H1 (cell line): ENCODE results near the gene ISOC2. TPM values are rescaled to one million over a fixed set of nuclear protein-coding genes. Genes with fewer than 3 reads are reported as not detected.

Experiments
- CTCF ChIA-PET: fragments of 300-600 bp; sonication (Branson Sonifier 250); formaldehyde crosslinking; loops from one replicate; lab custom pipeline; 2021; ENCODE audit not compliant: partially characterized antibody; lab: Charles Lee
- POLR2A ChIA-PET: fragments of 300-600 bp; sonication (Branson Sonifier 250); formaldehyde crosslinking; loops from one replicate; lab custom pipeline; 2021; ENCODE audit warnings: inconsistent platforms; ENCODE audit not compliant: partially characterized antibody; lab: Charles Lee
- DNase-seq, 2 experiments: peaks; one replicate each; pipeline versions ENCODE4 v3.0.0 to v3.0.0-alpha.2; 2010 to 2022; ENCODE audit warnings: low spot score in 2 of 2, low read depth in 1 of 2, mixed read lengths in 1 of 2
- FAIRE-seq: peaks from 2 replicates; lab custom pipeline; 2011; peaks lifted over from hg19 to GRCh38; lab: Jason Lieb, UNC
- H2AFZ ChIP-seq: 2 replicates; pipeline ENCODE4 v1.8.1; 2012; ENCODE audit warnings: low read length, inconsistent platforms
- H2AK5ac ChIP-seq: 2 replicates; pipeline ENCODE4 v1.6.1; 2013; ENCODE audit warnings: low read depth, low read length
- H2BK120ac ChIP-seq: replicated peaks from 2 replicates; pipeline ENCODE3; 2013; ENCODE audit warnings: low read depth, low read length, inconsistent platforms
- H2BK12ac ChIP-seq: 2 replicates; pipeline ENCODE4 v1.6.1; 2013; ENCODE audit warnings: low read depth, low read length
- H2BK15ac ChIP-seq: 2 replicates; pipeline ENCODE4 v1.6.1; 2013; ENCODE audit warnings: low read length
- H2BK20ac ChIP-seq: 2 replicates; pipeline ENCODE4 v1.6.1; 2013; ENCODE audit warnings: low read length
- H2BK5ac ChIP-seq: 2 replicates; pipeline ENCODE4 v1.6.1; 2013; ENCODE audit warnings: low read depth, low read length
- H3K14ac ChIP-seq: 2 replicates; pipeline ENCODE4 v1.6.1; 2013; ENCODE audit warnings: inconsistent platforms; ENCODE audit not compliant: insufficient read length
- H3K18ac ChIP-seq: 2 replicates; pipeline ENCODE4 v1.6.1; 2013; ENCODE audit warnings: low read length; ENCODE audit errors: extremely low read depth
- H3K23ac ChIP-seq: 2 replicates; pipeline ENCODE4 v1.6.1; 2013; ENCODE audit warnings: inconsistent platforms; ENCODE audit not compliant: insufficient read length
- H3K23me2 ChIP-seq: 2 replicates; pipeline ENCODE4 v1.6.1; 2013; ENCODE audit warnings: low read depth, low read length
- H3K27ac ChIP-seq: 2 replicates; pipeline ENCODE4 v1.6.1; 2011; ENCODE audit warnings: low read depth, low read length, inconsistent platforms
- H3K27me3 ChIP-seq, 4 experiments: replicated peaks in 1 of 4; 1 replicate in 1 of 4; 2 replicates in 3 of 4; pipeline versions ENCODE4 v1.6.1 to v1.8.1; 2011 to 2013; ENCODE audit warnings: low read length in 3 of 4, mild to moderate bottlenecking in 3 of 4, inconsistent platforms in 2 of 4, mixed read lengths in 2 of 4, moderate library complexity in 1 of 4; ENCODE audit not compliant: control insufficient read depth in 3 of 4, insufficient read depth in 3 of 4; ENCODE audit errors: extremely low read depth in 1 of 4
- H3K36me3 ChIP-seq, 4 experiments: 2 replicates each; pipeline versions ENCODE4 v1.6.1 to v1.8.1; 2011 to 2013; ENCODE audit warnings: mild to moderate bottlenecking in 4 of 4, low read length in 3 of 4, moderate library complexity in 2 of 4, control low read depth in 1 of 4, inconsistent platforms in 1 of 4; ENCODE audit not compliant: insufficient read depth in 4 of 4, control insufficient read depth in 2 of 4
- H3K4ac ChIP-seq: replicated peaks from 2 replicates; pipeline ENCODE3; 2013; ENCODE audit warnings: low read length, low read depth, mixed read lengths, inconsistent platforms; ENCODE audit not compliant: insufficient read length
- H3K4me1 ChIP-seq, 4 experiments: replicated peaks in 1 of 4; 1 replicate in 1 of 4; 2 replicates in 3 of 4; pipeline versions ENCODE4 v1.6.1 to v1.8.1; 2011 to 2013; ENCODE audit warnings: low read length in 3 of 4, inconsistent platforms in 2 of 4, mixed read lengths in 1 of 4; ENCODE audit not compliant: insufficient read depth in 4 of 4, control insufficient read depth in 3 of 4
- H3K4me2 ChIP-seq, 2 experiments: 2 replicates each; pipeline versions ENCODE4 v1.6.1 to v1.8.1; 2011 to 2013; ENCODE audit warnings: low read depth in 2 of 2, low read length in 2 of 2, control low read depth in 1 of 2, inconsistent platforms in 1 of 2, mild to moderate bottlenecking in 1 of 2; ENCODE audit not compliant: insufficient read depth in 1 of 2
- H3K4me3 ChIP-seq, 4 experiments: fragments of 200-600, 300-600 bp in 1 of 4; sonication (generic), shearing (Covaris generic), sonication (Bioruptor Twin) in 1 of 4; 2 replicates each; pipeline versions ENCODE4 v1.5.1 to v1.8.1; 2011 to 2016; ENCODE audit warnings: low read length in 4 of 4, low read depth in 3 of 4, control low read depth in 2 of 4, inconsistent platforms in 2 of 4, mild to moderate bottlenecking in 2 of 4, mixed read lengths in 1 of 4, moderate library complexity in 1 of 4; ENCODE audit not compliant: insufficient read depth in 2 of 4; ENCODE audit errors: extremely low read depth in 1 of 4
- H3K56ac ChIP-seq: replicated peaks from 2 replicates; pipeline ENCODE3; 2013; ENCODE audit warnings: low read depth, mild to moderate bottlenecking, mixed read lengths, low read length, inconsistent platforms; ENCODE audit not compliant: insufficient read length
- H3K79me1 ChIP-seq: 2 replicates; pipeline ENCODE4 v1.6.1; 2013; ENCODE audit warnings: low read depth, low read length, control low read depth
- H3K79me2 ChIP-seq, 2 experiments: 2 replicates each; pipeline versions ENCODE4 v1.6.1 to v1.8.1; 2012 to 2013; ENCODE audit warnings: low read length in 2 of 2, mild to moderate bottlenecking in 2 of 2, inconsistent platforms in 1 of 2; ENCODE audit not compliant: insufficient read depth in 2 of 2, control insufficient read depth in 1 of 2
- H3K9ac ChIP-seq, 4 experiments: replicated peaks in 1 of 4; 1 replicate in 1 of 4; 2 replicates in 3 of 4; pipeline versions ENCODE4 v1.6.1 to v1.8.1; 2011 to 2013; ENCODE audit warnings: low read depth in 3 of 4, low read length in 3 of 4, control low read depth in 2 of 4, mild to moderate bottlenecking in 2 of 4, moderate library complexity in 2 of 4, inconsistent platforms in 1 of 4; ENCODE audit errors: extremely low read depth in 1 of 4
- H3K9me3 ChIP-seq, 2 experiments: 2 replicates each; pipeline versions ENCODE4 v1.6.1 to v1.8.1; 2012 to 2013; ENCODE audit warnings: mild to moderate bottlenecking in 2 of 2, moderate library complexity in 2 of 2, control low read depth in 1 of 2, inconsistent platforms in 1 of 2, low read depth in 1 of 2, low read length in 1 of 2, mixed read lengths in 1 of 2; ENCODE audit not compliant: insufficient read depth in 2 of 2
- H4K20me1 ChIP-seq, 2 experiments: replicated peaks in 1 of 2; 2 replicates each; pipeline versions ENCODE3 to v1.8.1; 2011 to 2013; ENCODE audit warnings: inconsistent platforms in 2 of 2, low read length in 2 of 2, mild to moderate bottlenecking in 1 of 2; ENCODE audit not compliant: insufficient read depth in 2 of 2, control insufficient read depth in 1 of 2
- H4K5ac ChIP-seq: 2 replicates; pipeline ENCODE4 v1.6.1; 2013; ENCODE audit warnings: low read length, low read depth, mixed read lengths, inconsistent platforms; ENCODE audit not compliant: insufficient read length
- H4K8ac ChIP-seq: 2 replicates; pipeline ENCODE4 v1.8.0; 2013; ENCODE audit warnings: mild to moderate bottlenecking, moderate library complexity, low read length, inconsistent platforms; ENCODE audit not compliant: insufficient read depth; ENCODE audit errors: extremely low read depth
- H4K91ac ChIP-seq: replicated peaks from 2 replicates; pipeline ENCODE3; 2013; ENCODE audit warnings: low read length, mixed read lengths, inconsistent platforms; ENCODE audit not compliant: insufficient read length
- CHD2 ChIP-seq: IDR thresholded peaks from 2 replicates; pipeline ENCODE4 v1.6.1; 2012; ENCODE audit warnings: low read length, improper control_type of control experiment
- GTF2F1 ChIP-seq: IDR thresholded peaks from 2 replicates; pipeline ENCODE4 v1.6.1; 2012; ENCODE audit warnings: low read depth, low read length, improper control_type of control experiment, borderline replicate concordance
- JUN ChIP-seq: IDR thresholded peaks from 2 replicates; pipeline ENCODE4 v1.6.1; 2011; ENCODE audit warnings: low read depth, mild to moderate bottlenecking, improper control_type of control experiment, low read length
- RNF2 ChIP-seq: fragments of 200-900, 300-1000 bp; sonication (generic); IDR thresholded peaks from 2 replicates; pipeline ENCODE4 v1.7.1; 2016; ENCODE audit warnings: borderline replicate concordance, low read depth, mild to moderate bottlenecking, antibody characterized with exemption, low read length; ENCODE audit not compliant: poor library complexity, severe bottlenecking; ENCODE audit errors: missing control alignments
- SAP30 ChIP-seq: fragments of 300-600 bp; sonication (generic); IDR thresholded peaks from 2 replicates; pipeline ENCODE4 v1.7.1; 2012; ENCODE audit warnings: low read length, moderate library complexity, mild to moderate bottlenecking, inconsistent platforms; ENCODE audit not compliant: insufficient read depth, insufficient replicate concordance
- SIRT6 ChIP-seq: IDR thresholded peaks from one replicate; pipeline ENCODE4 v1.7.1; 2012; ENCODE audit warnings: low read length, inconsistent platforms
- TCF12 ChIP-seq: IDR thresholded peaks from 2 replicates; pipeline ENCODE4 v1.6.1; 2011; ENCODE audit warnings: low read depth, mild to moderate bottlenecking, low read length
- TEAD4 ChIP-seq: IDR thresholded peaks from 2 replicates; pipeline ENCODE4 v1.6.1; 2012; ENCODE audit warnings: low read depth, low read length, inconsistent platforms, mixed read lengths
- WGBS, 2 experiments: shearing (Covaris generic) in 1 of 2; methylation state at CpG; one replicate each; pipeline versions ENCODE4 v1.1.6 to v1.1.7; 2013 to 2015; ENCODE audit warnings: low lambda C conversion rate in 2 of 2, mixed read lengths in 2 of 2, inconsistent platforms in 1 of 2, low coverage in 1 of 2, missing lambda C conversion rate in 1 of 2; ENCODE audit not compliant: insufficient replicate concordance in 2 of 2, insufficient coverage in 1 of 2, insufficient read length in 1 of 2; ENCODE audit errors: extremely low coverage in 1 of 2, missing lambda C conversion rate in 1 of 2; 5-methylcytosine and 5-hydroxymethylcytosine counted together
- polyA plus RNA-seq, 7 experiments: library from polyadenylated mRNA; depleted of rRNA in 3 of 7; stranded (reverse) in 5 of 7; unstranded in 2 of 7; fragments of >200 nt in 5 of 7; fragments of 200-250 nt in 2 of 7; gene quantifications; 1 replicate in 5 of 7; 2 replicates in 1 of 7; 4 replicates in 1 of 7; pipeline versions ENCODE4 v1.2.1 to v1.2.3, GENCODE V29; 2011 to 2013; ENCODE audit warnings: missing spikeins in 2 of 7, mixed read lengths in 2 of 7
- total RNA-seq: library from RNA; stranded (reverse); fragmentation: NEBNext Ultra II Directional; extraction: Animal tissue kit (Norgen Biotek cat#: 25700); gene quantifications from 2 replicates; pipeline ENCODE4 v1.2.1, GENCODE V29; 2021
- TF ChIP-seq, protein P1 (sequence below): IDR thresholded peaks from 2 replicates; pipeline ENCODE4 v1.6.1; 2012; ENCODE audit warnings: low read length, inconsistent platforms
- TF ChIP-seq, protein P2 (sequence below): IDR thresholded peaks from 2 replicates; pipeline ENCODE4 v1.6.1; 2011; ENCODE audit warnings: low read depth, mild to moderate bottlenecking, low read length; ENCODE audit not compliant: insufficient read depth
- TF ChIP-seq, protein P3 (sequence below): IDR thresholded peaks from 2 replicates; pipeline ENCODE4 v1.6.1; 2012; ENCODE audit warnings: inconsistent platforms

ISOC2 gene
- total and polyA plus RNA-seq, 2 of the 8 experiments (the other 6 are each of a cell fraction or from before 2014, with no cell fraction given) = 96.9 to 152 TPM

DNA sequence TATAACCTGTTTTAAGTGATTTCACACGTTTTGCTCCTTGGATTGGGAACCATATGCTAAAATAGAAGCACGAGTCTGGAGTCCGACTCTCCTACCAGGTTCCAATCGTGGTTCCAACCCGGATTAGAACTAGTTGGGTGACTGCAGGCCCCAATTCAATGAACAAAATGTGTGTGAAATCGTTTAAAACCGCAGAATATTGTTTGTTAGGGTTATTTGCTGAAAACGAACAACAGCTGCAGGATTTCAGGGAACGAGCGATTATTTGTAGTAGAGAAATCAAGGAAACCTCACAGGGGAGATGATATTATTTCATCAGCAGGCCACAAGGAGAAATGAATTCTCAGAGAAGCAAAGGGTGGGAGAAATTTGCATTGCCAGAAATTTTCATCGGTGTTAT is 43.5 kb upstream of the ISOC2 start:
- no peak overlapping the region for H4K91ac ChIP-seq
- ChIA-PET CTCF (interaction anchor here (0.6 to 2.7 kb wide), 26 partner anchors 8 to 300 kb away, joined by 3 to 31 read pairs (median 7); partner anchors contain the start of genes NAT14 and ZNF628), POLR2A (interaction anchor here (1.3 to 2.6 kb wide), 3 partner anchors 20 to 98 kb away, joined by 4 to 15 read pairs (median 5); partner anchors contain the start of genes FIZ1, NAT14 and UBE2S)
- no peaks in the 10 kb centered on the region for H3K23me2 ChIP-seq
- no peak overlapping the region for H3K4me3 ChIP-seq
- H3K79me1 ChIP-seq = no peaks in the 10 kb centered on the region
- no peaks in the 10 kb centered on the region for H3K79me2 ChIP-seq
- H3K23ac ChIP-seq = no peak overlapping the region
- no peak overlapping the region for H2BK15ac ChIP-seq
- no peak overlapping the region for H4K5ac ChIP-seq
- TF ChIP-seq TCF12 (no peak), SIRT6 (no peak), CHD2 (no peak), SAP30 (no peak), TEAD4 (no peak), RNF2 (no peak), JUN (no peak), GTF2F1 (no peak)
- TF ChIP-seq, protein P1, sequence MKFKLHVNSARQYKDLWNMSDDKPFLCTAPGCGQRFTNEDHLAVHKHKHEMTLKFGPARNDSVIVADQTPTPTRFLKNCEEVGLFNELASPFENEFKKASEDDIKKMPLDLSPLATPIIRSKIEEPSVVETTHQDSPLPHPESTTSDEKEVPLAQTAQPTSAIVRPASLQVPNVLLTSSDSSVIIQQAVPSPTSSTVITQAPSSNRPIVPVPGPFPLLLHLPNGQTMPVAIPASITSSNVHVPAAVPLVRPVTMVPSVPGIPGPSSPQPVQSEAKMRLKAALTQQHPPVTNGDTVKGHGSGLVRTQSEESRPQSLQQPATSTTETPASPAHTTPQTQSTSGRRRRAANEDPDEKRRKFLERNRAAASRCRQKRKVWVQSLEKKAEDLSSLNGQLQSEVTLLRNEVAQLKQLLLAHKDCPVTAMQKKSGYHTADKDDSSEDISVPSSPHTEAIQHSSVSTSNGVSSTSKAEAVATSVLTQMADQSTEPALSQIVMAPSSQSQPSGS = no peak
- TF ChIP-seq, protein P2, sequence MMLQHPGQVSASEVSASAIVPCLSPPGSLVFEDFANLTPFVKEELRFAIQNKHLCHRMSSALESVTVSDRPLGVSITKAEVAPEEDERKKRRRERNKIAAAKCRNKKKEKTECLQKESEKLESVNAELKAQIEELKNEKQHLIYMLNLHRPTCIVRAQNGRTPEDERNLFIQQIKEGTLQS = no peak
- TF ChIP-seq, protein P3, sequence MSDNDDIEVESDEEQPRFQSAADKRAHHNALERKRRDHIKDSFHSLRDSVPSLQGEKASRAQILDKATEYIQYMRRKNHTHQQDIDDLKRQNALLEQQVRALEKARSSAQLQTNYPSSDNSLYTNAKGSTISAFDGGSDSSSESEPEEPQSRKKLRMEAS = no peak
- no peak for DNase-seq
- no peak overlapping the region for H3K14ac ChIP-seq
- no peak for FAIRE-seq
- H3K27ac ChIP-seq = no peak overlapping the region
- peaks cover 0 to 3% (median 0%) of the 10 kb centered on the region in 4 experiments; a peak in 1 of 8 replicates for H3K36me3 ChIP-seq
- no peak overlapping the region for H4K8ac ChIP-seq
- H2BK5ac ChIP-seq = no peak overlapping the region
- peaks cover 11 to 23% (median 17%) of the 10 kb centered on the region in 4 experiments for H3K27me3 ChIP-seq
- no peaks in the 10 kb centered on the region for H3K4me1 ChIP-seq
- H3K4me2 ChIP-seq = no peak overlapping the region
- no peak overlapping the region for H2BK12ac ChIP-seq
- H2AK5ac ChIP-seq = no peak overlapping the region
- no peaks in the 10 kb centered on the region for H4K20me1 ChIP-seq
- H3K9ac ChIP-seq = no peak overlapping the region
- no peak overlapping the region for H3K18ac ChIP-seq
- H2AFZ ChIP-seq = no peak overlapping the region
- H3K56ac ChIP-seq = no peak overlapping the region
- H3K9me3 ChIP-seq = peaks cover 8 to 9% of the 10 kb centered on the region in 2 experiments; a peak in 3 of 4 replicates
- 82% methylated on average over 11 of the region's 11 CpGs; no CpG with 5 or more reads in 1 of the 2 experiments for WGBS, 2 experiments
- no peak overlapping the region for H2BK20ac ChIP-seq
- H2BK120ac ChIP-seq = no peak overlapping the region
- H3K4ac ChIP-seq = no peak overlapping the region
